ENCODE data around the gene DAAM2. TPM values are rescaled to one million over a fixed set of nuclear protein-coding genes. Genes with fewer than 3 reads are reported as not detected.

DAAM2 gene
- polyA plus RNA-seq, 12 donors = 23.0 to 51.4 (median 36.9) TPM; not detected in 1

DNA sequence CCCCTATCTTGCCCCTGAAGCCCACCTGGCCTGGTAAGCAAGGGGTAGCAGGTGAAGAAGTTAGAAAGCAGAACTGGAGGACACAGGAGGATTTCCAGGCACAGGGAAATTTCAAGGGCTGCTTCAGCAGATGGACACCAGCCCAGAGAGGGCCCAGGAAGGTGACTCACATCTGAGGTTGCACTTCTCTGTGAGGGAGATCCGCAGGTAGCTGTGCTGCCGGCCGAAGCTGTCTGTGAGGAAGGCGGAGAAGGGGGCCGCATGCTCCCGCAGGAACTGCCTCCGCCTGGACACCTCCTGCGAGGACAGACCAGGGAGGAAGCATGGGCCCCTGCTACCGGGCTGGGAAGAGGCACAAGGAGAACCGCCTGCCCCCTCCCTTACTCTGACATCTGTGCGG, 135.0 kb downstream of the DAAM2 start:
- DNase-seq = no peak

DNA sequence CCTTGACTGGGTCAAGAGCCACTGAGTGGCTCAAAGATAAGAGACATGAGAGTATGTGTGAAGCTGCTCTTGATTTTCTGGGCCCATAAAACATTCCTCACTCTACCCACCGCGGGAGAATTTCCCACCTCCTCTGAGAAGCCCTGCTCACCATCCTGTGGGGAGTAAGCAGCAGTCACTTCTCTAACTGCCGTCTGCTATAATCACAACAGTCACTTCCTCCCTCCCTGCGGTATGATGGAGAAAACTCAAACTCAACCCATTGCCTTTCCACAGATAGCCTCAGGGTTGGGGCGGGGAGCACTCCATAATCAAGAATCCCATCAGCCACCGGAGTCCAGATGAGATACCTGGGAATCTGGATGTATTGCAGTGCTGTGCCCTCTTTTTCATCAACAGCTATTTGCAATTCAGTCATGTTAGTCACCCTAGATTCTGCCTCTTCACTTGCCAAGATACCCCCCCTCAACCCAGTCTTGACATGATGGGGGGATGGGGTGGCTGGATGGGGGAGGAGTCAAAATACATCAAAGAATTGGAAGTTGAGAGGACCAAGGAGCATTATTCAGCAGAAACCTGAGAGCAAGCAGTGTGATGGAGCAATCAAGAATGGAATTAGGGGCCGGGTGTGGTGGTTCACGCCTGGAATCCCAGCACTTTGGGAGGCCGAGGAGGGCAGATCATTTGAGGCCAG, 137.0 kb downstream of the DAAM2 start:
- DNase-seq = no peak

DNA sequence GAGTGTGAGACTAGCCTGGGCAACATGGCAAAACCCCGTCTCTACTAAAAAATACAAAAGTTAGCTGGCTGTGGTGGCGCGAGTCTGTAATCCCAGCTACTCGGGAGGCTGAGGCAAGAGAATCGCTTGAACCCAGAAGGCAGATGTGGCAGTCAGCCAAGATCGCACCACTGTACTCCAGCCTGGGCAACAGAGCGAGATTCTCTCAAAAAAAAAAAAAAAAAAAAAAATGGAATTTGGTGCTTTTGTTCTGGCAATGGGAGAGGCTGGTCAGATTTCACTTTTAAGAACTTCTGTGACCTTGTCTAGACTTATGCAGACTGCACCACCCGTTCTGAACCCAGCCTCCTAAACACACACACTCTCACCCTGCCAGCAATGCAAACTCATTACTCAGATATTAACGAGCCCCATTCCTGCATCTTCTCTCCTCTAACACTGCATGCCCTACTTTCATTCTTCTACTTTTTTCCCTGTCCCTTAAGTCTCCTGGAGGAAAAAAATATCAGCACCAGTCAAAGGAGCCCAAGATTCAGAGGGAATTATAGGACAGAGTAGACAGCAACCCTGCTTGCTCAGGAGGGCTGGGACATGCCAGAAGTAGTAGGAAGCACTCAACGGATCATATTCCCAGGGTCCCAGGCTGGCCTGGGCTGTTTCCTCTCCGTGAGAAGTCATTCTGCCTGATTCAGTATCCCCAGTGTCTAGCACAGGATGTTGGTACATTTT, 137.7 kb downstream of the DAAM2 start:
- no peak for DNase-seq

DNA sequence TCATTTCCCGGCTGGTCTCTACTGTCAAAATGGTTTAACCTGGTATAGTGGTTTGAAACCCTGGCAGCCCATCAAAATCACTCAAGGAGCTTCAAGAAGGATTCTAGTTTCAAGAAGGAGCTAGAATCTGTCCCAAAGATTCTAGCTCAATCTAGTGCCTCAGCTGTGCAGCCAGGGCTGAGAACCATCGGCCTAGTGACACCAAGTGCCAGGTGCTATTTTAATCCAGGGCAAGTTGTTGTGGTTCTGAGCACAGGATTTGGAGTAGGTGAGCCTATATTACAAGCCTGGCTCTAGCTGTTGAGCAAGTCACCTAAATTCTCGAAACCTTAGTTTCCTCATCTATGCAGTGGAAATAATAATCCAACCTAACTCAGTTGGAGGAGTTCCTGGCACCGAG, 138.4 kb downstream of the DAAM2 start:
- no peak for DNase-seq

DNA sequence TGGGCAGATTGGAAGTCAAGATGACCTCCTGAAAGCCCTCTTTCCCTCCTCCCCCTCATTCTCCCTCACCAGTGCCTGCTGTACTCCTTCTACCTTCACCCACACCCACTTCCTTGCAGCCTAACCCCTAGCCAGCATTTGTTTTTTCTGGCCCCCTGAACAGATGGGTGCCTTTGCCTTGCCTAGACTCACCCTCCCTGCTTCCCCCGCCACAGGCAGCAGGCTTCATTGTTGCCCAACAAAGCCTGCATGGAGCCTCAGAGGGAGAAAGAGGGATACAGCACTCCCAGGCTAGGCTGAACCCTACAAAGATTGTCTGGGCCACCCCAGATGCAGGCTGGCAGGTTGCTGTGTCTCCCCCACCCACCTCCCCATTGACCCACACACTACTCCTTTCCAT, 139.4 kb downstream of the DAAM2 start:
- DNase-seq = no peak

DNA sequence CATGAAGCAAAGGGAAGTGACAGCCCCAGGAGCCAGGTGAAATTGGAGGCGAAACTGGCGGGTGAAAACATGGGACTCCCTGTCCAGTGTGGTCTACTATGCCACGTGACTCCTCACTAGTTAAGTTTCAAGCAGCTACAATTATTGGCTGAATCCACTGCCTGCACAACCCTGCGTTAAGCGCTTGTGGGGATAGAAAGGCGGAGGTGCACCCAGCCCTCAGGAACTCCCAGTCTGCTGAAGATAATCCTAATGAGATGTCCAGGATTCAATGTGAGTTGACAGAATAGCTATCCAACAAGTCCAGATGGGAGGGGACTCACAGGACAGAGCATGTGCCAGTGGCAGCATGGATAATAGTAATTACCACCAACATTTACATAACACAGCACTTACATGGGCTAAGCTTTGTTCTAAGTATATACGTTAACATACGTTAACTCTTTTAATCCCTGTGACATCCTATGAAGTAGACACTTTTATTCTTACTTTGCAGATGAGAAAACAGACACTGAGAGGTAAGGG, 140.3 kb downstream of the DAAM2 start:
- DNase-seq = no peak

DNA sequence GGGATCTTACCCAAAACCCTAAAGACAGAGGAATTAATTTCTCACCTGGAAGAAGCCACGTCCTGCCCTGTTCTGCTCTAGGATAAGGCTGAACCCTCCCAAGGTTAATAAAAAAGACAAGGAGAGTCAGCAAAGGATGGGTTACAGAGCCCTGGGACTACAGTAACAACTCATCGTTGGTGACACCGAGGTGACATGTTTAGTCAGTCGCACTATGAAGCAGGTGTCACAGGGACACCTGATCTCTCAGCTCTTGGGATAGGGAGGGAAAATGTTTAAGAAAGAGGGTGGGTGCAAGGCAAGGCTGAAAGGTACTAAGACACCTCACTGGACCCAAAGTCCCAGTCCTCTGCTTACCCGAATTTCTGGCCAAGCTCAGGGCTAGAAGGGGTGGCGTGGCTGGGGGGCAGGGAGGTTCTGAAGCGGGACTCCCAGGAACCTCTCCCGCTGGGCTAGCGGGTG, 141.5 kb downstream of the DAAM2 start:
- DNase-seq = no peak

DNA sequence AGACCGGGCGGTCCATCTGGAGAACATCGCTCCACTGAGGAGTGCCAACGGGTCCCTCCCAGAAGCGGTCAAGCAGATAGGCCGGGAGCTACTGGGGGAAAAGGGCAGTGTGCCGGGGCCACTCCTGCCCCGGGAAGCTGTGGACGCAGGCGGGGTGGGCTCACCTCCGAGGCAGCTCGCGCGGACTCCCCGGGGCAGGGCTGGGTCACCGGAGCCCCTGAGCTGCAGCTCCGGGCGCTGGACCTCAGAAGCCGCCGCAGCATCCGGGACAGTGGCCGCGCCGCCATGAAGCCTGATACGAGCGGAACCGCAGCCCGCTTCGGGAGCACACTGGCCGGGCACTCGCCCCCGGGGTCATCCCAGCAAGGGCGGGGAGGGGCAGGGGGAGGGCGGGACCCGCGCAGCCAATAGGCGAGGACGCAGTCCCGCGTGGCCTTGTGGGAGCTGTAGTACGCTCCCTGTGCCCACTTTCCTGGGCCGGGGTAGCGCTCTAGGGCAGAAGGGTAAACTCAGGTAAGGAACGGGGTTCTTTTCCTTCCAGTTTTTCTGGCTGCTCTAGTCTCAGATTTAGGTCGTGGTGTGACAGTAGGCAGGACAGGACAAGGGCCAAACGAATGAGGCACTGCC, 142.1 kb downstream of the DAAM2 start, which contains the start of gene MOCS1:
Gene MOCS1 (minus strand): TSS at position 332 of the 627 bp plus-strand sequence. CDS start 45 bp downstream, at position 287.
- peak; percentile 55 for DNase-seq

DNA sequence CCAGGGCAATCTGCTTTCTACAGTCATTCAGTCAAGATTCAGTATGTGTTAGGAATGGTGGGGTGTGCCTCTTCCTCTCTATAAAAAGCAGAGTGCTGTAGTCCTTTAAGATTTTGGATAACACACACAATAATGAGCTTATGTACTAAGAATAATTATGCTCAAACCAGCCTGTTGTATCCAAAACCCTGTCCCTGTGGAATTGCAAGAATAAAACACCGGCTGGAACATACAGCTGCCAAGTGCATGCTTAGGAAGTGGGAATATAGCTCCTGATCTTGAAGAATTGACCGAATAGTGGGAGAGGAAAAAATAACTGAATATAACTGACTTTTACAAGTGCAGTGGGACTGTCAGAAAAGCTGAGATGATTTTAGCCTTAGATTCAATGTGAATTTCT, 143.1 kb downstream of the DAAM2 start:
- peak; percentile 19 for DNase-seq

DNA sequence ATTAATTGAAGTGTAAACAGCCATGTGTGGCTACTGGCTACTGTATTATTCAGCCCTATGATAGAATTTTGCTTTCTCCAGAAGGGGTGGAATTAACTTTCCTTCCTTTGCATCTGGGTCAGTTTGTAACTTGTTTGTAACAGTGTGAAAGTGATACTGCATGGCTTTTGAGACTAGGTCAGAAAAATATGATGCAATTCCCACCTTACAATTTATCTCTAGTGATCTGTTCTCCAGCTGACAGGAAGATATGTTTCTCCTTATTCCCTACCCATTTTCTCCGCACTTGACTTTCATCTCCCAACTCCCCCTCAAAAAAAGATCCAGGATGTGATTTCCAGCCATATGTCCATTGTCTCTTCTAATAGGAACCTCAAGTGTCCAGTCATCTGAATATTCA, 144.7 kb downstream of the DAAM2 start:
- DNase-seq = no peak

DNA sequence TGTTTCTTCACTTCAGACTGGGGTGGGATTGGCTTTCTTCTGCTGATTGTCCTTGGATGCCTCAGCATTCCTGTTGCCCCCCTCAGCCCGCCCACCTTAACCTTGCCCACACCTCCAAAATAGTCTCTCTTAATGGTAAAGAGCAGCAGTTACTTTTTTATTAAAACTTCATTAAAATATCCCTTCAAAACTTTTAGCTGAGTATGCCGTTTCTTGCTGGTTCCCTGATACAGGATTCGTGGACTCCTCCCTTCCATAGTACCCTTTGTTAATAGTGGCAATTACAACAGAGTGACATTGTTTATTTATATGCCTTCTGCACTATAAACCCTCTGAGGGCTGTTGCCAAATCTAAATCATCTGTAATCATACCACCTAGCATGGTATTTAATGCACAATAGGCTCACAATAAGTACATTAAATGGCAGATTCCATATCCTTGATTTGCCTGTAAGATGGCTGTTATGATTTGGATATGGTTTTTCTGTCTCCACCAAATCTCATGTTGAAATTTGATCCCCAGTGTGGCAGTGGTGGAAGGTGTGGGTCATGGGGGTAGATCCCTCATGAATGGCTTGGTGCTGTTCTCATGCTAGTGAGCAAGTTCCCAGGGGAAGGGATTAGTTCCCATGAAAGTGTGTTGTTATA, 145.6 kb downstream of the DAAM2 start:
- no peak for DNase-seq

DNA sequence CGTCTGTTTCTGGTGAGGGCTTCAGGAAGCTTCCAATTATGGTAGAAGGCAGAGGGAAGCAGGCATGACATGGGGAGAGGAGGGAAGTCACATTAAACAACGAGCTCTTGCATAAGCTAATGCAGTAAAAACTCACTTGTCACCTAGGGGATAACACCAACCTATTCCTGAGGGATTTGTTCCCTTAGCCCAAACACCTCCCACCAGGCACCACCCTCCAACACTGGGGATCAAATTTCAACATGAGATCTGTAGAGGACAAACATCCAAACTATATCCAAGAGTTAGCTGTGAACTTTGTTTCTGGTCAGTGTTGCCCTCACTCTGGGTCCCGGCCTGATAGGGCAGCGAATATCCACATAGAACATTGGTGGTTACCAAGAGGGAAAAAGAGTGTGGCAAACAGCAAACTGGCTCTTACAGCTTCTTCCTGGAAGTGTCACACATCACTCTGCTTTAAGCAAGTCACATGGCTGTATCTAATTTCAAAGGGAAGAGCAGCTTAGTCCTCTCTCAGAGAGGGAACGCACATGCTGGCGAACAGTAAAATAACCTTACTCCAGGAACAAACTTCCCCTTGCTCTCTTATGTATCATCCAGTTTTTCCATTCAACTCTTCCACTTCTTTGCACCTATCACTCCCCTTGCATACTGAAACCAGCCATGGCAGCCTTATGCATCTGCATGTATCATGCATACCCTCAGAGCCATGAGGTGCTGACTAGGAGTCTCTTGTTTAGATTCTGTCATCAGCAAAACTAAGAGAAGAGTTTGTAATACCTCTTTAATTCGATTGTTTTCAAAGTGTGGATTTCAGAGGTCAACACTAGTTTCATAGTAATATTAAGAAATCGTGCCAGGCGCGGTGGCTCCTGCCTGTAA, 146.8 kb downstream of the DAAM2 start:
- no peak for DNase-seq

DNA sequence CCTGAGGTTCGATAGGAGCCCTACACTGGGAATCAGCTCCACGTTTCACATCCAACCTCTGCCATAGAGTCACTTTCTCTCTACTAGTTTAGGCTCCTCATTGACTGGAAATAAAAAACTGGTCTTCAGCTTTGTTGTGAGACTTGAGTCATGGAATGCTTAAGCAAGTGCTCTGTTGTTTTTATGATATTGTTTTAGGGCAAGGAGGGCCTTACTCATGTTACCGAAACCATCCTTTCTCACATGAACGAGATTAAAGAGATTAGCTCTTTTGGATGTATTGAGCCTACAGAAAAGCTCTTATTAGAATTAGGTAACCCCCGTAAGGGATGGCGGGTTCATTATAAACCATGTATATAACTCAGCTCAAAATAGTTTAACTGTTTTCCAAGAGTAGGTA, 149.0 kb downstream of the DAAM2 start:
- no peak for DNase-seq

DNA sequence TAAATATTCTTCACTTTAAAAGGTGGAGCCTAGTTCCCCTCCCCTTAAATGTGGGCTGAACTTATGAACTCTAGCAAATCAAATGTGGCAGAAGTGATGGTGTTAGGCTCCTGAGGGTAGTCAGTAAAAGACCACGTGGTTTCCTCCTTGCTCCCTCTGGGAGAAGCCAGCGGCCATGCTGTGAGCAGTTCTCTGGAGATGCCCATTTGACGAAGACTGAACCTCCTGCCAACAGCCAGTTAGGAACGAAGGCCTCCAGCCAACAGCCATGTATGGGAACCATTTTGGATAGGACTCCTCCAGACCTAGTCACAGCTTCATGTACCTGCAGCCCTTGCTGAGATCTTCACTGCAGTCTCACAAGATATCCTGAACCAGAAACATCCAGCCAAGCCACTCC, 149.6 kb downstream of the DAAM2 start:
- DNase-seq = no peak

DNA sequence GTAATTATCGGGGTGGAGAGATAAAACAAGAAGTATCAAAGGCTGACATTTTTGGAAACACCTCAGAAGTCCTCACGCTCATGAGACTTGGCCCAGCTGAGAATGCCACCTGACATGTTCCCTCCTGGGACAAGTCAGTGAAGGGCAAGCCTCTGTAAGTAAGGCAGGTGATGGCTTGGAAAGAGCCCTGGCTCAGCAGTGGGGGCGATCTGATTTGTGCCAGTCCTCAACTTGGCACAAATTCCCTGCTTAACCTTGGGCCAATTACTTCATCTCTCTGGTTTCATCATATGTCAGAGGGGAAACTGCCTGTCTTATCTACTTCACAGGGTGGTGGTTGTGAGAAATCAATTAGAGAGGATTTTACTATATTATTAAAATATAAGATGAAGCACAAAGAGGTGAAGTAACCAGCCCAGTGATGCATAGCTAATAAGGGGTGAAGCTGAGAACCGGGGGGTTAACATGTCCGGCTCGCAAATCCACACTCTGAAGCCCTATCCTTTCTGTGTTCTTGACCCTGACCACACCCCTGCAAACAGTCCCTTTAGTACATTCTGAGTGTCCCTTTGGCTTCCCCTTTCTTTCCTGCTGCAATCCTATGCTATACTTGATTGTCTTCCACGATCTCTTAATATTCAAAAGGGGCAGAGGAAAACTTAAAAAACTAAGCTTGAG, 150.9 kb downstream of the DAAM2 start:
- DNase-seq = no peak

DNA sequence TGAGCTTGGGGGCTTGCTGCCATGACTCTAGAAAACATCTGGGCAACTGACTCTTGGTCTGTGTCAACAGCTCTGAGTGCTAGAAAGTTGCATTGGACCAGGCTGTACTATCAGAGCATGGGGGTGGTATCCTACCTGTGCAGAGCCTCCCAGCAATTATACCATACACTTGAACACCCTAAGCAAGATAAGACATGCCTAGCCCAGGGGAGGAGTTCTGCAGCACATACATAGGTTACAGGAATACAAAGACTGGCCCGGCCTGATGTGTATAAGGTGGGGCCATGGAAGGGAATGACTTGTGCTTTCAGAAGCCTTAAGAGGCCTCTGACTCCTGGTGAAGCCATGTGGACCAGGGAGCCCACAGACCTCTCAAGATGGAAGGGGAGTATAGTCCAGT, 153.4 kb downstream of the DAAM2 start:
- DNase-seq = no peak

DNA sequence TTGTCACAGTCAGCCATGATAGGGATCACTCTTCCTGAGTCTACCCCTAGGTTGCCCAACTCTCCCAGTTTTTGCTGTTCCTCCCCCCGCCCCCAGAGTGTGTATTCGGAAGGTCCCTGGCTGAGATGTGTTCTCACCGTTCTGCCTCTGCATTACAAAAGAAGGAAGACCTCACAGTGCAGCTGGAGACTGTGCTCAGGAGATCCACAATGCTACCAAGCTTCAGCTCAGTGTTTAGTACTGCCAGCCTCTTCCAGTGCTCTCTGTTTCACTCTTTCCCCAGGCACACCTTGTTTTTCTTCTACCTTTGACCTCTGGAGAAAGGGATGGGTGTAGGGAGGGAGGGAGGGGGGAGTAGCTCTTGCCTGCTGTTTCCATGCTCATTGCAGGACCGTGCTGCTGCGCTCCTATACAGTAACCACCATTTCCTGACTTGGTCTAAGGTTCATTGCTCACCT, 155.5 kb downstream of the DAAM2 start:
- no peak for DNase-seq

DNA sequence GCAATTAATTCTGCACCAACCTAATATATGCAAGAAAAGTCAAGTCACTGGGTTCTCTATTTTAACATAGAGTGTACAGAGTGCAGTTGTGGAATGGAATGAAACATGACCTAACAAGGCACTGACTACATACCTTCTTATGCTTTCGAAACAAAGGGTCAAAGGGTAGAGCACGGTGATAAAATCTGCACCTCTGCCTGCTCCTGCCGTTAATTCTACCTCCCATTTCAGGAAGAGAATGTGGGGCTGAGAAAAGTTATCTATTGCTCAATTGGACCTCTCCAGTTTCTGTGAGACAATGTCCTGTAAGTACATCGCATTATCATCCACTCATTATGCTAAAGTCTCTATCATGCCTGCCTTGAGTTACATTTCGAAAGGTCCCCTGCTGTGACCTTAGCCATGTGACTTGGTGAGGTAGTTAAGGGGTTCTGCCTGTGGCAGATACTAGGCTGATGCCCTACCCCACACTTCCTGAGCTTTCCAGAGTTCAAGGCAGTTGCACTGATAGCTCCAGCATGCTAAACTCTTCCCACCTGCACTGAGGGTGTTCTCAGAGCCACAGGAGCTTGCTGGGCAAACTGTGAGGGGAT, 156.1 kb downstream of the DAAM2 start:
- DNase-seq = no peak

DNA sequence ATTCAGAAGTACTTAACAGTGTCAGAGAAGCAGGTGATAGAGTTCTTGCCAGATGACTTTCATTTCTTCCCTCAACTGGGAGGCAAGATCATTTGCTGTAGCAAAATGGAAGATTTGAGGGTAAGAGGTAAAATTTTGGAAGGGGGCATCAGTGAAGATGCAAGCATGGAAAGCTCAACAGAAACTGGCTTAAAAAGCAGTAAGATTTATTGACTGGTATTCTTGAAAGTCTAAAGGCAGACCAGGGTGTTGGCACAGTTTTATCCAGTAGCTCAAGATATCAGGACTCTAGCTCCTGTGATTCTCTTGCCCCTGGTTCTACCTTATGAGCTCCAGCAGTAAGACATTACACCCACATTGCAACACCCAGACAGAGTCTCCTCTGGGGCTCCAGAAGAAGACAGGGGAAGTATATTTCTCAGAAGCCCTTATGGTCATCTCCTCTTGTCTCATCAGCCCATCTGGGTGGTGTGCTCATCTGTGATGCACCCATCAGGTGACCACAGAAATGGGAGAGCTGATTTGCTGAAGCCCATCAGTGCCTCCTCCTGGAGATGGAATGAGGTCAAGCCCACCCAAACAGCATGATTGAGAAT, 158.0 kb downstream of the DAAM2 start:
- DNase-seq = no peak

DNA sequence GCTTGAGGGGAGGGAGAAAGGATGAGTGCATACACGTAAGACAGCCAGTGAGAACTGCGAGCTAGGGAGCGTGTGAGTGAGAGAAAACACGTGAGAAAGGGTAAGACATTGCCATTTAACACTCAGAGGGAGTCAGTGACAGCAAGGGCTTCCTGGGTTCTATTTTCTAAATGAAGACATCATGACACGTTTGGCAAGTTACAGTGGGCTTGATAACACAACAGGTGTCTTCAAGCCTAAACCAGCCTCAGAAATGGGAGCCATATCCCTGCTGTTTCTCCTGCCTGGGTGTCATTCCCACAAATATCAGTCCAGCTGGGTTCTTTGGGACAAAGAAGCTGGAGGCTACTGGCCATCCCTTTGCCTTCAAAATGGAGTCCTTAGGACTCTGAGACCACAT, 159.0 kb downstream of the DAAM2 start:
- DNase-seq = no peak
